ENCODE measurements around the gene RACK1. TPM values are rescaled to one million over a fixed set of nuclear protein-coding genes. Genes with fewer than 3 reads are reported as not detected.

The RACK1 gene
- total and polyA plus RNA-seq, 2 of the 13 experiments (the other 11 are each of a cell fraction or from before 2014, with no cell fraction given), result 2,514 to 6,141 TPM

GRCh38 chr5:181188700-181189362, 54.9 kb downstream of the RACK1 start (continued):
- TF ChIP-seq, protein P1, sequence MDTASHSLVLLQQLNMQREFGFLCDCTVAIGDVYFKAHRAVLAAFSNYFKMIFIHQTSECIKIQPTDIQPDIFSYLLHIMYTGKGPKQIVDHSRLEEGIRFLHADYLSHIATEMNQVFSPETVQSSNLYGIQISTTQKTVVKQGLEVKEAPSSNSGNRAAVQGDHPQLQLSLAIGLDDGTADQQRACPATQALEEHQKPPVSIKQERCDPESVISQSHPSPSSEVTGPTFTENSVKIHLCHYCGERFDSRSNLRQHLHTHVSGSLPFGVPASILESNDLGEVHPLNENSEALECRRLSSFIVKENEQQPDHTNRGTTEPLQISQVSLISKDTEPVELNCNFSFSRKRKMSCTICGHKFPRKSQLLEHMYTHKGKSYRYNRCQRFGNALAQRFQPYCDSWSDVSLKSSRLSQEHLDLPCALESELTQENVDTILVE (CRISPR knock-in tag; IDR thresholded peaks at IDR 0.05), result no peak
- TF ChIP-seq ZNF281 (CRISPR knock-in tag; IDR thresholded peaks at IDR 0.05; ENCODE audit: borderline replicate concordance) (no peak), CENPT (CRISPR knock-in tag; IDR thresholded peaks at IDR 0.05; ENCODE audit: low read depth) (no peak), TARDBP (CRISPR knock-in tag; IDR thresholded peaks at IDR 0.05) (no peak), SMARCE1 (IDR thresholded peaks at IDR 0.05; ENCODE audit: borderline replicate concordance) (no peak), JUND (CRISPR knock-in tag; IDR thresholded peaks at IDR 0.05) (no peak), RBM39 (IDR thresholded peaks at IDR 0.05; ENCODE audit: low read depth, low read length, poor library complexity, severe bottlenecking) (peak; percentile 4), ZFP36L2 (CRISPR knock-in tag; IDR thresholded peaks at IDR 0.05) (no peak), TBX2 (CRISPR knock-in tag; IDR thresholded peaks at IDR 0.05; ENCODE audit: borderline replicate concordance) (no peak), POLR2AphosphoS5 (IDR thresholded peaks at IDR 0.05; ENCODE audit: low read depth, low read length) (no peak), NONO (IDR thresholded peaks at IDR 0.05) (no peak), NONO (CRISPR knock-in tag; conservative IDR thresholded peaks at IDR 0.05) (no peak), ZNF567 (CRISPR knock-in tag; IDR thresholded peaks at IDR 0.05; ENCODE audit: borderline replicate concordance) (no peak), CBX1 (IDR thresholded peaks at IDR 0.05; ENCODE audit: low read depth) (no peak), DPF2 (CRISPR knock-in tag; IDR thresholded peaks at IDR 0.05; ENCODE audit: borderline replicate concordance, low read depth) (no peak), TP53 (CRISPR knock-in tag; conservative IDR thresholded peaks at IDR 0.05) (0 out of 2 replicates have a peak, but pooled peaks have one; percentile 26), ZNF350 (CRISPR knock-in tag; IDR thresholded peaks at IDR 0.05; ENCODE audit: borderline replicate concordance, low read depth) (no peak; the same call in 1 of the 2 replicates), JUNB (CRISPR knock-in tag; IDR thresholded peaks at IDR 0.05; ENCODE audit: borderline replicate concordance) (no peak), THAP11 (CRISPR knock-in tag; IDR thresholded peaks at IDR 0.05) (no peak)
- TF ChIP-seq, protein P2, sequence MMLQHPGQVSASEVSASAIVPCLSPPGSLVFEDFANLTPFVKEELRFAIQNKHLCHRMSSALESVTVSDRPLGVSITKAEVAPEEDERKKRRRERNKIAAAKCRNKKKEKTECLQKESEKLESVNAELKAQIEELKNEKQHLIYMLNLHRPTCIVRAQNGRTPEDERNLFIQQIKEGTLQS (CRISPR knock-in tag; IDR thresholded peaks at IDR 0.05), result no peak
- TF ChIP-seq, protein P3, sequence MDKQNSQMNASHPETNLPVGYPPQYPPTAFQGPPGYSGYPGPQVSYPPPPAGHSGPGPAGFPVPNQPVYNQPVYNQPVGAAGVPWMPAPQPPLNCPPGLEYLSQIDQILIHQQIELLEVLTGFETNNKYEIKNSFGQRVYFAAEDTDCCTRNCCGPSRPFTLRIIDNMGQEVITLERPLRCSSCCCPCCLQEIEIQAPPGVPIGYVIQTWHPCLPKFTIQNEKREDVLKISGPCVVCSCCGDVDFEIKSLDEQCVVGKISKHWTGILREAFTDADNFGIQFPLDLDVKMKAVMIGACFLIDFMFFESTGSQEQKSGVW (CRISPR knock-in tag; IDR thresholded peaks at IDR 0.05; ENCODE audit: borderline replicate concordance), result no peak
- TF ChIP-seq, protein P4, sequence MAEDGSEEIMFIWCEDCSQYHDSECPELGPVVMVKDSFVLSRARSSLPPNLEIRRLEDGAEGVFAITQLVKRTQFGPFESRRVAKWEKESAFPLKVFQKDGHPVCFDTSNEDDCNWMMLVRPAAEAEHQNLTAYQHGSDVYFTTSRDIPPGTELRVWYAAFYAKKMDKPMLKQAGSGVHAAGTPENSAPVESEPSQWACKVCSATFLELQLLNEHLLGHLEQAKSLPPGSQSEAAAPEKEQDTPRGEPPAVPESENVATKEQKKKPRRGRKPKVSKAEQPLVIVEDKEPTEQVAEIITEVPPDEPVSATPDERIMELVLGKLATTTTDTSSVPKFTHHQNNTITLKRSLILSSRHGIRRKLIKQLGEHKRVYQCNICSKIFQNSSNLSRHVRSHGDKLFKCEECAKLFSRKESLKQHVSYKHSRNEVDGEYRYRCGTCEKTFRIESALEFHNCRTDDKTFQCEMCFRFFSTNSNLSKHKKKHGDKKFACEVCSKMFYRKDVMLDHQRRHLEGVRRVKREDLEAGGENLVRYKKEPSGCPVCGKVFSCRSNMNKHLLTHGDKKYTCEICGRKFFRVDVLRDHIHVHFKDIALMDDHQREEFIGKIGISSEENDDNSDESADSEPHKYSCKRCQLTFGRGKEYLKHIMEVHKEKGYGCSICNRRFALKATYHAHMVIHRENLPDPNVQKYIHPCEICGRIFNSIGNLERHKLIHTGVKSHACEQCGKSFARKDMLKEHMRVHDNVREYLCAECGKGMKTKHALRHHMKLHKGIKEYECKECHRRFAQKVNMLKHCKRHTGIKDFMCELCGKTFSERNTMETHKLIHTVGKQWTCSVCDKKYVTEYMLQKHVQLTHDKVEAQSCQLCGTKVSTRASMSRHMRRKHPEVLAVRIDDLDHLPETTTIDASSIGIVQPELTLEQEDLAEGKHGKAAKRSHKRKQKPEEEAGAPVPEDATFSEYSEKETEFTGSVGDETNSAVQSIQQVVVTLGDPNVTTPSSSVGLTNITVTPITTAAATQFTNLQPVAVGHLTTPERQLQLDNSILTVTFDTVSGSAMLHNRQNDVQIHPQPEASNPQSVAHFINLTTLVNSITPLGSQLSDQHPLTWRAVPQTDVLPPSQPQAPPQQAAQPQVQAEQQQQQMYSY (CRISPR knock-in tag; IDR thresholded peaks at IDR 0.05), result no peak

All from HepG2 (cell line).